ENCODE results near the gene EDEM3. TPM values are rescaled to one million over a fixed set of nuclear protein-coding genes. Genes with fewer than 3 reads are reported as not detected.

EDEM3 gene
- total and polyA plus RNA-seq, 9 of the 15 experiments (the other 6 are each of a cell fraction or from before 2014, with no cell fraction given), result 15.8 to 46.6 (median 28.0) TPM

- TF ChIP-seq ZBTB1 (CRISPR knock-in tag; IDR thresholded peaks at IDR 0.05; ENCODE audit: borderline replicate concordance, low read depth) (0 out of 2 replicates have a peak, but pooled peaks have one; percentile 64), NFRKB (IDR thresholded peaks at IDR 0.05; ENCODE audit: low read depth) (no peak), U2AF1 (optimal IDR thresholded peaks at IDR 0.05; ENCODE audit: low read depth, low read length) (peak; percentile 58), ZNF584 (CRISPR knock-in tag; IDR thresholded peaks at IDR 0.05; ENCODE audit: low read depth) (no peak), E2F8 (IDR thresholded peaks at IDR 0.05; ENCODE audit: low read depth, partially characterized antibody) (peak; percentile 90), FIP1L1 (IDR thresholded peaks at IDR 0.05; ENCODE audit: low read depth, low read length, poor library complexity, severe bottlenecking) (peak; percentile 49), GTF2E2 (tag; IDR thresholded peaks at IDR 0.05) (0 out of 2 replicates have a peak, but pooled peaks have one; percentile 21), NFYB (IDR thresholded peaks at IDR 0.05; ENCODE audit: extremely low read depth, insufficient read length) (peak; percentile 99), CAMTA2 (CRISPR knock-in tag; conservative IDR thresholded peaks at IDR 0.05) (no peak), ELK1 (CRISPR knock-in tag; IDR thresholded peaks at IDR 0.05) (no peak), NONO (IDR thresholded peaks at IDR 0.05; ENCODE audit: low read depth in 2 of 2, low read length in 1 of 2) (peak in 1 of 2 experiments; percentile 80; a peak in 2 of 4 replicates), ERF (CRISPR knock-in tag; IDR thresholded peaks at IDR 0.05) (peak; percentile 68; the same call in 1 of the 2 replicates), BRCA1 (IDR thresholded peaks at IDR 0.05) (no peak), BRCA1 (CRISPR knock-in tag; IDR thresholded peaks at IDR 0.05) (no peak), ZNF785 (CRISPR knock-in tag; IDR thresholded peaks at IDR 0.05) (no peak), ZNF140 (CRISPR knock-in tag; IDR thresholded peaks at IDR 0.05) (no peak), GATAD2B (IDR thresholded peaks at IDR 0.05; ENCODE audit: borderline replicate concordance) (no peak), ZNF253 (CRISPR knock-in tag; conservative IDR thresholded peaks at IDR 0.05) (0 out of 2 replicates have a peak, but pooled peaks have one; percentile 29), ZMIZ1 (IDR thresholded peaks at IDR 0.05; ENCODE audit: low read depth in 2 of 2, low read length in 2 of 2) (0 out of 4 replicates have a peak, but pooled peaks of 1 of the 2 experiments have one; percentile 21), NFE2 (IDR thresholded peaks at IDR 0.05; ENCODE audit: low read depth) (no peak), ZC3H4 (CRISPR knock-in tag; IDR thresholded peaks at IDR 0.05; ENCODE audit: borderline replicate concordance) (no peak)
Measured at GRCh38 chr1:184754476-184755225, at the start of gene EDEM3 (continued).

Data from K562 (cell line).